ENCODE results near the gene FAM184A. TPM values are rescaled to one million over a fixed set of nuclear protein-coding genes. Genes with fewer than 3 reads are reported as not detected.

Gene FAM184A
- total and polyA plus RNA-seq, 2 experiments from 2014 or later = 13.7 to 18.6 TPM

DNA sequence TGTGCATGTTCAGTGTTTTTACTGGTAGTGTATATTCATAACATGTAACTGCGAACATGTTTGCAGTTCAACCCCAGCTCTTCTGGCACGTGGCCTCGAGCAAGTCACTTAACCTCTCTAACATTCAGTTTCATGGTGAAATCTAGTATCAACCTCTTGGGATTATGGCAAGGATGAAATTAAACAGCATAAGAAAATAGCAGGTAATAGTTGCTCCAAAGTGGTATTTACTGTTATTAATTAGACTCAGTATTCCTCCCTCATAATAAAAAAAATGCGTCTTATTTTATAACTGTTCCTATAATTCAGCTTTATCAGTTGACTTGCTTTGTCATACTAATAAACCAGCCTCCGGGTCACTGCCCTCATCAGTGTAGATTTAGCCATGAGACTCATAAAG lies 15.0 kb downstream of the FAM184A start (continued):
- TF ChIP-seq, protein P1, sequence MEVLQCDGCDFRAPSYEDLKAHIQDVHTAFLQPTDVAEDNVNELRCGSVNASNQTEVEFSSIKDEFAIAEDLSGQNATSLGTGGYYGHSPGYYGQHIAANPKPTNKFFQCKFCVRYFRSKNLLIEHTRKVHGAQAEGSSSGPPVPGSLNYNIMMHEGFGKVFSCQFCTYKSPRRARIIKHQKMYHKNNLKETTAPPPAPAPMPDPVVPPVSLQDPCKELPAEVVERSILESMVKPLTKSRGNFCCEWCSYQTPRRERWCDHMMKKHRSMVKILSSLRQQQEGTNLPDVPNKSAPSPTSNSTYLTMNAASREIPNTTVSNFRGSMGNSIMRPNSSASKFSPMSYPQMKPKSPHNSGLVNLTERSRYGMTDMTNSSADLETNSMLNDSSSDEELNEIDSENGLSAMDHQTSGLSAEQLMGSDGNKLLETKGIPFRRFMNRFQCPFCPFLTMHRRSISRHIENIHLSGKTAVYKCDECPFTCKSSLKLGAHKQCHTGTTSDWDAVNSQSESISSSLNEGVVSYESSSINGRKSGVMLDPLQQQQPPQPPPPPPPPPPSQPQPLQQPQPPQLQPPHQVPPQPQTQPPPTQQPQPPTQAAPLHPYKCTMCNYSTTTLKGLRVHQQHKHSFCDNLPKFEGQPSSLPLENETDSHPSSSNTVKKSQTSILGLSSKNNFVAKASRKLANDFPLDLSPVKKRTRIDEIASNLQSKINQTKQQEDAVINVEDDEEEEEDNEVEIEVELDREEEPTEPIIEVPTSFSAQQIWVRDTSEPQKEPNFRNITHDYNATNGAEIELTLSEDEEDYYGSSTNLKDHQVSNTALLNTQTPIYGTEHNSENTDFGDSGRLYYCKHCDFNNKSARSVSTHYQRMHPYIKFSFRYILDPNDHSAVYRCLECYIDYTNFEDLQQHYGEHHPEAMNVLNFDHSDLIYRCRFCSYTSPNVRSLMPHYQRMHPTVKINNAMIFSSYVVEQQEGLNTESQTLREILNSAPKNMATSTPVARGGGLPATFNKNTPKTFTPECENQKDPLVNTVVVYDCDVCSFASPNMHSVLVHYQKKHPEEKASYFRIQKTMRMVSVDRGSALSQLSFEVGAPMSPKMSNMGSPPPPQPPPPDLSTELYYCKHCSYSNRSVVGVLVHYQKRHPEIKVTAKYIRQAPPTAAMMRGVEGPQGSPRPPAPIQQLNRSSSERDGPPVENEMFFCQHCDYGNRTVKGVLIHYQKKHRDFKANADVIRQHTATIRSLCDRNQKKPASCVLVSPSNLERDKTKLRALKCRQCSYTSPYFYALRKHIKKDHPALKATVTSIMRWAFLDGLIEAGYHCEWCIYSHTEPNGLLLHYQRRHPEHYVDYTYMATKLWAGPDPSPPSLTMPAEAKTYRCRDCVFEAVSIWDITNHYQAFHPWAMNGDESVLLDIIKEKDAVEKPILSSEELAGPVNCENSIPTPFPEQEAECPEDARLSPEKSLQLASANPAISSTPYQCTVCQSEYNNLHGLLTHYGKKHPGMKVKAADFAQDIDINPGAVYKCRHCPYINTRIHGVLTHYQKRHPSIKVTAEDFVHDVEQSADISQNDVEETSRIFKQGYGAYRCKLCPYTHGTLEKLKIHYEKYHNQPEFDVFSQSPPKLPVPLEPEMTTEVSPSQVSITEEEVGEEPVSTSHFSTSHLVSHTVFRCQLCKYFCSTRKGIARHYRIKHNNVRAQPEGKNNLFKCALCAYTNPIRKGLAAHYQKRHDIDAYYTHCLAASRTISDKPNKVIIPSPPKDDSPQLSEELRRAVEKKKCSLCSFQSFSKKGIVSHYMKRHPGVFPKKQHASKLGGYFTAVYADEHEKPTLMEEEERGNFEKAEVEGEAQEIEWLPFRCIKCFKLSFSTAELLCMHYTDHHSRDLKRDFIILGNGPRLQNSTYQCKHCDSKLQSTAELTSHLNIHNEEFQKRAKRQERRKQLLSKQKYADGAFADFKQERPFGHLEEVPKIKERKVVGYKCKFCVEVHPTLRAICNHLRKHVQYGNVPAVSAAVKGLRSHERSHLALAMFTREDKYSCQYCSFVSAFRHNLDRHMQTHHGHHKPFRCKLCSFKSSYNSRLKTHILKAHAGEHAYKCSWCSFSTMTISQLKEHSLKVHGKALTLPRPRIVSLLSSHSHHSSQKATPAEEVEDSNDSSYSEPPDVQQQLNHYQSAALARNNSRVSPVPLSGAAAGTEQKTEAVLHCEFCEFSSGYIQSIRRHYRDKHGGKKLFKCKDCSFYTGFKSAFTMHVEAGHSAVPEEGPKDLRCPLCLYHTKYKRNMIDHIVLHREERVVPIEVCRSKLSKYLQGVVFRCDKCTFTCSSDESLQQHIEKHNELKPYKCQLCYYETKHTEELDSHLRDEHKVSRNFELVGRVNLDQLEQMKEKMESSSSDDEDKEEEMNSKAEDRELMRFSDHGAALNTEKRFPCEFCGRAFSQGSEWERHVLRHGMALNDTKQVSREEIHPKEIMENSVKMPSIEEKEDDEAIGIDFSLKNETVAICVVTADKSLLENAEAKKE (CRISPR knock-in tag; IDR thresholded peaks at IDR 0.05) = no peak
- TF ChIP-seq JUNB (IDR thresholded peaks at IDR 0.05; ENCODE audit: unreplicated experiment) = no peak
- TF ChIP-seq, protein P2, sequence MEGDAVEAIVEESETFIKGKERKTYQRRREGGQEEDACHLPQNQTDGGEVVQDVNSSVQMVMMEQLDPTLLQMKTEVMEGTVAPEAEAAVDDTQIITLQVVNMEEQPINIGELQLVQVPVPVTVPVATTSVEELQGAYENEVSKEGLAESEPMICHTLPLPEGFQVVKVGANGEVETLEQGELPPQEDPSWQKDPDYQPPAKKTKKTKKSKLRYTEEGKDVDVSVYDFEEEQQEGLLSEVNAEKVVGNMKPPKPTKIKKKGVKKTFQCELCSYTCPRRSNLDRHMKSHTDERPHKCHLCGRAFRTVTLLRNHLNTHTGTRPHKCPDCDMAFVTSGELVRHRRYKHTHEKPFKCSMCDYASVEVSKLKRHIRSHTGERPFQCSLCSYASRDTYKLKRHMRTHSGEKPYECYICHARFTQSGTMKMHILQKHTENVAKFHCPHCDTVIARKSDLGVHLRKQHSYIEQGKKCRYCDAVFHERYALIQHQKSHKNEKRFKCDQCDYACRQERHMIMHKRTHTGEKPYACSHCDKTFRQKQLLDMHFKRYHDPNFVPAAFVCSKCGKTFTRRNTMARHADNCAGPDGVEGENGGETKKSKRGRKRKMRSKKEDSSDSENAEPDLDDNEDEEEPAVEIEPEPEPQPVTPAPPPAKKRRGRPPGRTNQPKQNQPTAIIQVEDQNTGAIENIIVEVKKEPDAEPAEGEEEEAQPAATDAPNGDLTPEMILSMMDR (conservative IDR thresholded peaks at IDR 0.05; ENCODE audit: low read depth in 2 of 2) = no peak
- TF ChIP-seq, protein P3, sequence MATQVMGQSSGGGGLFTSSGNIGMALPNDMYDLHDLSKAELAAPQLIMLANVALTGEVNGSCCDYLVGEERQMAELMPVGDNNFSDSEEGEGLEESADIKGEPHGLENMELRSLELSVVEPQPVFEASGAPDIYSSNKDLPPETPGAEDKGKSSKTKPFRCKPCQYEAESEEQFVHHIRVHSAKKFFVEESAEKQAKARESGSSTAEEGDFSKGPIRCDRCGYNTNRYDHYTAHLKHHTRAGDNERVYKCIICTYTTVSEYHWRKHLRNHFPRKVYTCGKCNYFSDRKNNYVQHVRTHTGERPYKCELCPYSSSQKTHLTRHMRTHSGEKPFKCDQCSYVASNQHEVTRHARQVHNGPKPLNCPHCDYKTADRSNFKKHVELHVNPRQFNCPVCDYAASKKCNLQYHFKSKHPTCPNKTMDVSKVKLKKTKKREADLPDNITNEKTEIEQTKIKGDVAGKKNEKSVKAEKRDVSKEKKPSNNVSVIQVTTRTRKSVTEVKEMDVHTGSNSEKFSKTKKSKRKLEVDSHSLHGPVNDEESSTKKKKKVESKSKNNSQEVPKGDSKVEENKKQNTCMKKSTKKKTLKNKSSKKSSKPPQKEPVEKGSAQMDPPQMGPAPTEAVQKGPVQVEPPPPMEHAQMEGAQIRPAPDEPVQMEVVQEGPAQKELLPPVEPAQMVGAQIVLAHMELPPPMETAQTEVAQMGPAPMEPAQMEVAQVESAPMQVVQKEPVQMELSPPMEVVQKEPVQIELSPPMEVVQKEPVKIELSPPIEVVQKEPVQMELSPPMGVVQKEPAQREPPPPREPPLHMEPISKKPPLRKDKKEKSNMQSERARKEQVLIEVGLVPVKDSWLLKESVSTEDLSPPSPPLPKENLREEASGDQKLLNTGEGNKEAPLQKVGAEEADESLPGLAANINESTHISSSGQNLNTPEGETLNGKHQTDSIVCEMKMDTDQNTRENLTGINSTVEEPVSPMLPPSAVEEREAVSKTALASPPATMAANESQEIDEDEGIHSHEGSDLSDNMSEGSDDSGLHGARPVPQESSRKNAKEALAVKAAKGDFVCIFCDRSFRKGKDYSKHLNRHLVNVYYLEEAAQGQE (IDR thresholded peaks at IDR 0.05; ENCODE audit: unreplicated experiment) = no peak

Data from GM23338 (cell line).